K562 (cell line): ENCODE measurements around the gene PCK2. TPM values are rescaled to one million over a fixed set of nuclear protein-coding genes. Genes with fewer than 3 reads are reported as not detected.

Experiments
- BACH1 ChIP-seq: fragments of 200-800 bp; sonication (Bioruptor generic); IDR thresholded peaks from 2 replicates; pipeline ENCODE4 v1.6.1; 2016; ENCODE audit warnings: missing genetic modification characterization, missing compliant biosample characterization
- CBFA2T2 ChIP-seq: fragments of 450-650 bp; conservative IDR thresholded peaks from 2 replicates; pipeline ENCODE4 v1.6.1; 2017; ENCODE audit warnings: mild to moderate bottlenecking
- CBFA2T3 ChIP-seq: fragments of 450-650 bp; IDR thresholded peaks from 2 replicates; pipeline ENCODE4 v1.6.1; 2017
- CBX3 ChIP-seq, 2 experiments: IDR thresholded peaks; 1 replicate in 1 of 2; 2 replicates in 1 of 2; pipeline ENCODE4 v1.6.1; 2012; ENCODE audit warnings: inconsistent platforms in 2 of 2, low read length in 2 of 2, borderline replicate concordance in 1 of 2, control low read depth in 1 of 2
- E2F4 ChIP-seq: sonication (generic); formaldehyde crosslinking; IDR thresholded peaks from 2 replicates; pipeline ENCODE4 v1.8.0; 2022; ENCODE audit warnings: mild to moderate bottlenecking, low read depth, missing genetic modification reagents
- ELK1 ChIP-seq: sonication (generic); formaldehyde crosslinking; IDR thresholded peaks from 2 replicates; pipeline ENCODE4 v1.8.1; 2022; ENCODE audit warnings: missing genetic modification reagents
- HINFP ChIP-seq: fragments of 450-650 bp; conservative IDR thresholded peaks from 2 replicates; pipeline ENCODE4 v1.6.1; 2016; ENCODE audit warnings: missing genetic modification characterization, low read depth, mild to moderate bottlenecking, control low read depth, missing compliant biosample characterization
- MTA2 ChIP-seq: fragments of 450-650 bp; IDR thresholded peaks from 2 replicates; pipeline ENCODE4 v1.6.1; 2016; ENCODE audit warnings: low read depth
- NR0B1 ChIP-seq: fragments of 450-650 bp; IDR thresholded peaks from one replicate; pipeline ENCODE4 v1.6.1; 2018; ENCODE audit warnings: mild to moderate bottlenecking, moderate library complexity; ENCODE audit not compliant: partially characterized antibody
- POLR2B ChIP-seq: fragments of 450-650 bp; IDR thresholded peaks from 2 replicates; pipeline ENCODE4 v1.6.1; 2018; ENCODE audit warnings: low read depth; ENCODE audit not compliant: partially characterized antibody
- POLR3G ChIP-seq: IDR thresholded peaks from 2 replicates; pipeline ENCODE4 v1.6.1; 2011; ENCODE audit not compliant: insufficient read length, insufficient replicate concordance; ENCODE audit errors: extremely low read depth
- RAD21 ChIP-seq, 2 experiments: fragments of 250-450 bp in 1 of 2; fragments of 450-650 bp in 1 of 2; sonication (Bioruptor Pico) in 1 of 2; formaldehyde crosslinking in 1 of 2; IDR thresholded peaks in 1 of 2; conservative IDR thresholded peaks in 1 of 2; 2 replicates each; pipeline versions ENCODE4 v1.4.0 to v1.8.0; 2020 to 2022; ENCODE audit warnings: mild to moderate bottlenecking in 2 of 2, moderate library complexity in 1 of 2
- RNF2 ChIP-seq: sonication (generic); IDR thresholded peaks from 2 replicates; pipeline ENCODE4 v1.6.1; 2016
- SIX5 ChIP-seq, 2 experiments: IDR thresholded peaks; 2 replicates each; pipeline ENCODE4 v1.6.1; 2011; ENCODE audit warnings: low read length in 2 of 2, borderline replicate concordance in 1 of 2, low read depth in 1 of 2, mild to moderate bottlenecking in 1 of 2, moderate library complexity in 1 of 2; ENCODE audit not compliant: insufficient read depth in 1 of 2
- SOX6 ChIP-seq: fragments of 450-650 bp; IDR thresholded peaks from 2 replicates; pipeline ENCODE4 v1.6.1; 2014; ENCODE audit warnings: mild to moderate bottlenecking
- SRSF7 ChIP-seq: fragments of 200-400 bp; formaldehyde crosslinking; optimal IDR thresholded peaks from 2 replicates; pipeline ENCODE3; 2017; ENCODE audit warnings: mild to moderate bottlenecking, low read depth, low read length
- ZC3H4 ChIP-seq: sonication (generic); formaldehyde crosslinking; IDR thresholded peaks from 2 replicates; pipeline ENCODE4 v1.9.0; 2021; ENCODE audit warnings: missing genetic modification reagents, borderline replicate concordance
- ZNF24 ChIP-seq: fragments of 450-650 bp; IDR thresholded peaks from 2 replicates; pipeline ENCODE4 v1.6.1; 2016
- ZNF778 ChIP-seq: fragments of 450-650 bp; formaldehyde crosslinking; IDR thresholded peaks from 2 replicates; pipeline ENCODE4 v1.4.0; 2020; ENCODE audit warnings: mild to moderate bottlenecking, moderate library complexity
- polyA plus RNA-seq, 8 experiments: library from polyadenylated mRNA; depleted of rRNA in 4 of 8; stranded (reverse) in 5 of 8; unstranded in 3 of 8; fragments of >200 nt; fragmentation: Nextera tagmentation in 2 of 8; fragmentation: Illumina TruSeq in 1 of 8; extraction: Ambion mirVana in 2 of 8; extraction: Trizol in 1 of 8; gene quantifications; 2 replicates each; pipeline versions ENCODE4 v1.2.1 to v1.2.3, GENCODE V29; 2011 to 2014; ENCODE audit warnings: inconsistent platforms in 1 of 8, missing spikeins in 1 of 8
- total RNA-seq, 7 experiments: library from RNA; depleted of rRNA in 6 of 7; stranded (reverse); fragments of >200 nt in 6 of 7; fragmentation: Illumina TruSeq in 2 of 7; extraction: Trizol in 2 of 7; gene quantifications; 2 replicates each; pipeline versions ENCODE4 v1.2.1 to v1.2.3, GENCODE V29; 2011 to 2021; ENCODE audit warnings: low replicate concordance in 1 of 7

Gene PCK2
- total and polyA plus RNA-seq, 9 of the 15 experiments (the other 6 are each of a cell fraction or from before 2014, with no cell fraction given) = 3.3 to 60.9 (median 30.4) TPM

GRCh38 chr14:24114532-24115421 lies 20.7 kb downstream of the PCK2 start, which contains the start of the genes DCAF11 and NRL (continued):
- TF ChIP-seq E2F4 (CRISPR knock-in tag) (no peak), RNF2 (peak; percentile 37; the same call in 1 of the 2 replicates), HINFP (no peak), RAD21 (CRISPR knock-in tag; conservative IDR thresholded peaks at IDR 0.05 in 1 of 2, IDR thresholded peaks at IDR 0.05 in 1 of 2) (no peak), ELK1 (CRISPR knock-in tag) (no peak), ZNF24 (peak; percentile 24; the same call in 1 of the 2 replicates), CBFA2T2 (peak; percentile 50; the same call in 1 of the 2 replicates), BACH1 (tag) (no peak), POLR2B (no peak), SIX5 (IDR thresholded peaks at IDR 0.05; ENCODE audit: borderline replicate concordance in 1 of 2, insufficient read depth in 1 of 2, low read depth in 1 of 2, low read length in 2 of 2) (no peak), SOX6 (no peak), ZC3H4 (CRISPR knock-in tag) (no peak), ZNF778 (CRISPR knock-in tag) (no peak), NR0B1 (no peak), MTA2 (no peak), CBFA2T3 (no peak), SRSF7 (no peak), POLR3G (no peak), CBX3 (IDR thresholded peaks at IDR 0.05; ENCODE audit: borderline replicate concordance in 1 of 2, low read length in 2 of 2) (no peak)
